A549 (cell line): Measurements from ENCODE around the gene ANXA6. TPM values are rescaled to one million over a fixed set of nuclear protein-coding genes. Genes with fewer than 3 reads are reported as not detected.

Experiments
- ATAC-seq, 2 experiments: fragments of 200-7000 bp in 1 of 2; fragments of >200 bp in 1 of 2; cut with Nextera tagmentation in 1 of 2; cut with Tn5 transposase in 1 of 2; 3 replicates each; pipeline versions ENCODE4 v1.8.0 to v1.9.1; 2018 to 2020; ENCODE audit warnings: mild to moderate bottlenecking in 1 of 2, moderate library complexity in 1 of 2
- CTCF ChIA-PET: fragments of 300-600 bp; sonication (Branson Sonifier 250); formaldehyde crosslinking; extraction: SDS; loops from one replicate; lab custom pipeline; 2021; ENCODE audit warnings: antibody characterized with exemption, inconsistent platforms; lab: Yijun Ruan, JAX
- POLR2A ChIA-PET: fragments of 350-600 bp; formaldehyde crosslinking; extraction: SDS; loops from one replicate; lab custom pipeline; 2021; ENCODE audit warnings: antibody characterized with exemption, inconsistent platforms; lab: Yijun Ruan, JAX
- DNase-seq, 2 experiments: peaks; one replicate each; pipeline versions ENCODE4 v3.0.0 to v3.0.0-alpha.2; 2011 to 2016; ENCODE audit warnings: low read depth in 1 of 2, low spot score in 1 of 2
- FAIRE-seq: peaks from 2 replicates; lab custom pipeline; 2011; peaks lifted over from hg19 to GRCh38; lab: Jason Lieb, UNC
- H3K27ac ChIP-seq, 2 experiments: fragments of >200 bp; sonication (Bioruptor Twin); formaldehyde crosslinking; 3 replicates each; pipeline ENCODE4 v1.5.1; 2016 to 2017
- H3K4me1 ChIP-seq: fragments of >200 bp; sonication (Bioruptor Twin); formaldehyde crosslinking; 3 replicates; pipeline ENCODE4 v1.6.1; 2016
- H3K4me2 ChIP-seq: fragments of >200 bp; sonication (Bioruptor Twin); formaldehyde crosslinking; 3 replicates; pipeline ENCODE4 v1.6.1; 2016
- H3K4me3 ChIP-seq: fragments of >200 bp; sonication (Bioruptor Twin); formaldehyde crosslinking; 3 replicates; pipeline ENCODE4 v1.5.1; 2016
- H3K9me3 ChIP-seq: fragments of >200 bp; sonication (Bioruptor Twin); formaldehyde crosslinking; 3 replicates; pipeline ENCODE4 v1.6.1; 2016
- BHLHE40 ChIP-seq: IDR thresholded peaks from 2 replicates; pipeline ENCODE4 v1.6.1; 2012; ENCODE audit warnings: low read depth, low read length, inconsistent platforms
- CBX2 ChIP-seq: fragments of 200-600 bp; sonication (generic); IDR thresholded peaks from 2 replicates; pipeline ENCODE4 v1.6.1; 2016; ENCODE audit warnings: low read depth, mild to moderate bottlenecking, borderline replicate concordance
- CBX8 ChIP-seq: fragments of 200-600 bp; sonication (generic); IDR thresholded peaks from 2 replicates; pipeline ENCODE4 v1.6.1; 2016
- CEBPB ChIP-seq, 2 experiments: fragments of >200 bp in 1 of 2; sonication (Bioruptor Twin) in 1 of 2; formaldehyde crosslinking in 1 of 2; IDR thresholded peaks; 2 replicates each; pipeline ENCODE4 v1.6.1; 2012 to 2016
- CTCF ChIP-seq: fragments of >200 bp; sonication (Bioruptor Twin); formaldehyde crosslinking; IDR thresholded peaks from 3 replicates; pipeline ENCODE4 v1.5.1; 2016
- EHMT2 ChIP-seq: fragments of 200-600 bp; sonication (generic); IDR thresholded peaks from 2 replicates; pipeline ENCODE4 v1.6.1; 2016; ENCODE audit warnings: antibody characterized with exemption, low read depth, mild to moderate bottlenecking, moderate library complexity
- EP300 ChIP-seq, 2 experiments: fragments of >200 bp; sonication (Bioruptor Twin); formaldehyde crosslinking; IDR thresholded peaks; 2 replicates in 1 of 2; 3 replicates in 1 of 2; pipeline ENCODE4 v1.6.1; 2016 to 2017
- ESRRA ChIP-seq: fragments of 150-350 bp; IDR thresholded peaks from 2 replicates; pipeline ENCODE4 v1.6.1; 2014; ENCODE audit warnings: mild to moderate bottlenecking, low read length, borderline replicate concordance
- FOSB ChIP-seq: fragments of 250-450 bp; sonication (Bioruptor Pico); IDR thresholded peaks from 2 replicates; pipeline ENCODE4 v1.5.0; 2020; ENCODE audit warnings: mild to moderate bottlenecking, moderate library complexity
- GATA3 ChIP-seq: IDR thresholded peaks from 2 replicates; pipeline ENCODE4 v1.6.1; 2012; ENCODE audit warnings: borderline replicate concordance
- HES2 ChIP-seq: fragments of >200 bp; sonication (Bioruptor Twin); formaldehyde crosslinking; IDR thresholded peaks from 2 replicates; pipeline ENCODE4 v1.6.1; 2016
- HEYL ChIP-seq: fragments of 250-450 bp; sonication (Bioruptor Pico); IDR thresholded peaks from 2 replicates; pipeline ENCODE4 v1.8.0; 2021; ENCODE audit warnings: mild to moderate bottlenecking, moderate library complexity
- HOXA7 ChIP-seq: fragments of 250-450 bp; sonication (Bioruptor Pico); IDR thresholded peaks from 2 replicates; pipeline ENCODE4 v1.5.0; 2020; ENCODE audit warnings: mild to moderate bottlenecking, moderate library complexity
- HOXB5 ChIP-seq: fragments of 250-450 bp; sonication (Bioruptor Pico); IDR thresholded peaks from 2 replicates; pipeline ENCODE4 v1.5.0; 2020; ENCODE audit warnings: mild to moderate bottlenecking, moderate library complexity
- MAX ChIP-seq: IDR thresholded peaks from 2 replicates; pipeline ENCODE4 v1.6.1; 2012
- MAZ ChIP-seq: fragments of 150-350 bp; IDR thresholded peaks from 2 replicates; pipeline ENCODE4 v1.6.1; 2014; ENCODE audit warnings: antibody characterized with exemption, low read depth, low read length, borderline replicate concordance
- MYC ChIP-seq: IDR thresholded peaks from 2 replicates; pipeline ENCODE4 v1.6.1; 2012; ENCODE audit warnings: mild to moderate bottlenecking, inconsistent platforms, low read length, improper control_type of control experiment, borderline replicate concordance
- NFE2L2 ChIP-seq: fragments of 150-350 bp; conservative IDR thresholded peaks from 2 replicates; pipeline ENCODE4 v1.6.1; 2014; ENCODE audit warnings: low read length
- NR3C1 ChIP-seq: fragments of >200 bp; sonication (Bioruptor Twin); formaldehyde crosslinking; IDR thresholded peaks from 3 replicates; pipeline ENCODE4 v1.6.1; 2017
- PBX3 ChIP-seq: IDR thresholded peaks from 2 replicates; pipeline ENCODE4 v1.6.1; 2012
- POLR2A ChIP-seq: IDR thresholded peaks from 2 replicates; pipeline ENCODE4 v1.6.1; 2012; ENCODE audit warnings: mild to moderate bottlenecking, low read length
- POLR2AphosphoS2 ChIP-seq: conservative IDR thresholded peaks from 2 replicates; pipeline ENCODE4 v1.6.1; 2012; ENCODE audit warnings: low read length, improper control_type of control experiment, inconsistent platforms
- RAD21 ChIP-seq, 2 experiments: fragments of >200 bp in 1 of 2; sonication (Bioruptor Twin) in 1 of 2; formaldehyde crosslinking in 1 of 2; IDR thresholded peaks in 1 of 2; conservative IDR thresholded peaks in 1 of 2; 2 replicates in 1 of 2; 3 replicates in 1 of 2; pipeline ENCODE4 v1.6.1; 2012 to 2018; ENCODE audit warnings: inconsistent platforms in 1 of 2
- RARB ChIP-seq: fragments of 250-450 bp; sonication (Bioruptor Pico); IDR thresholded peaks from 2 replicates; pipeline ENCODE4 v1.8.0; 2021; ENCODE audit warnings: mild to moderate bottlenecking, moderate library complexity
- RCOR1 ChIP-seq: fragments of 150-350 bp; IDR thresholded peaks from 2 replicates; pipeline ENCODE4 v1.6.1; 2014; ENCODE audit warnings: antibody characterized with exemption, low read length, low read depth
- REST ChIP-seq: fragments of 200-600 bp; sonication (generic); IDR thresholded peaks from 2 replicates; pipeline ENCODE4 v1.6.1; 2016; ENCODE audit warnings: antibody characterized with exemption, mild to moderate bottlenecking, moderate library complexity
- RFX5 ChIP-seq: fragments of 450-650 bp; IDR thresholded peaks from 2 replicates; pipeline ENCODE4 v1.7.1; 2014; ENCODE audit warnings: antibody characterized with exemption, mild to moderate bottlenecking, moderate library complexity
- RNF2 ChIP-seq: fragments of 200-600 bp; sonication (generic); IDR thresholded peaks from 2 replicates; pipeline ENCODE4 v1.6.1; 2016; ENCODE audit warnings: low read depth, mild to moderate bottlenecking, antibody characterized with exemption, moderate library complexity, borderline replicate concordance
- SMC3 ChIP-seq: fragments of >200 bp; sonication (Bioruptor Twin); formaldehyde crosslinking; IDR thresholded peaks from 3 replicates; pipeline ENCODE4 v1.6.1; 2018; ENCODE audit warnings: inconsistent platforms
- TFCP2L1 ChIP-seq: fragments of 250-450 bp; sonication (Bioruptor Pico); IDR thresholded peaks from 2 replicates; pipeline ENCODE4 v1.5.0; 2021; ENCODE audit warnings: mild to moderate bottlenecking
- TP53 ChIP-seq: fragments of 250-450 bp; sonication (Bioruptor Pico); IDR thresholded peaks from 2 replicates; pipeline ENCODE4 v1.5.0; 2021; ENCODE audit warnings: mild to moderate bottlenecking, moderate library complexity
- USF2 ChIP-seq: fragments of 450-650 bp; IDR thresholded peaks from 2 replicates; pipeline ENCODE4 v1.6.1; 2014; ENCODE audit warnings: antibody characterized with exemption
- ZNF302 ChIP-seq: fragments of 250-450 bp; sonication (Bioruptor Pico); IDR thresholded peaks from 2 replicates; pipeline ENCODE4 v1.9.0; 2021; ENCODE audit warnings: inconsistent platforms, mild to moderate bottlenecking, moderate library complexity
- ZSCAN20 ChIP-seq: fragments of 250-450 bp; sonication (Bioruptor Pico); IDR thresholded peaks from 2 replicates; pipeline ENCODE4 v1.8.0; 2022; ENCODE audit warnings: mild to moderate bottlenecking, moderate library complexity
- WGBS: methylation state at CpG from one replicate; pipeline ENCODE4 v1.1.6; 2017; ENCODE audit errors: missing lambda C conversion rate; 5-methylcytosine and 5-hydroxymethylcytosine counted together
- polyA plus RNA-seq, 4 experiments: library from polyadenylated mRNA; depleted of rRNA in 3 of 4; stranded (reverse); fragments of >200 nt; fragmentation: RNase III in 1 of 4; extraction: RNeasy Plus Mini Kit Qiagen cat#74134 plus additional on column Dnase treatment in 1 of 4; gene quantifications; 2 replicates in 3 of 4; 3 replicates in 1 of 4; pipeline ENCODE4 v1.2.3, GENCODE V29; 2011 to 2017

ANXA6 gene
- polyA plus RNA-seq, 2 of the 4 experiments (the other 2 are of a cell fraction): 32.4 to 53.0 TPM

GRCh38 chr5:151072630-151073025 lies 85.0 kb downstream of the ANXA6 start:
- no peak overlapping the region for H3K4me3 ChIP-seq
- peak overlapping the region; percentile 48 for H3K4me2 ChIP-seq
- ATAC-seq (peak; percentile 70 to 73), FAIRE-seq (no peak), DNase-seq (peak; percentile 75 to 79)
- H3K9me3 ChIP-seq: no peaks in the 10 kb centered on the region
- ChIA-PET POLR2A (interaction anchor here (0.8 kb wide), 1 partner anchor 8 kb away, joined by 3 read pairs; the partner anchor contains the start of gene TNIP1), CTCF (interaction anchor here (0.9 to 13.2 kb wide), 8 partner anchors 12 to 528 kb away, joined by 3 to 153 read pairs (median 4); no protein-coding TSS in a partner anchor)
- peak overlapping the region; percentile 71 to 83 for H3K27ac ChIP-seq
- 23% methylated on average over 5 of the region's 5 CpGs for WGBS
- peaks cover 58% of the 10 kb centered on the region for H3K4me1 ChIP-seq
- peak; percentile 44; the same call in 1 of the 2 replicates for TF ChIP-seq MAX
- TF ChIP-seq ESRRA: no peak
- TF ChIP-seq TFCP2L1: no peak
- no peak for TF ChIP-seq RFX5
- TF ChIP-seq BHLHE40: 0 out of 2 replicates have a peak, but pooled peaks have one; percentile 13
- TF ChIP-seq RARB (CRISPR knock-in tag): no peak
- TF ChIP-seq MYC: no peak
- TF ChIP-seq USF2: no peak
- TF ChIP-seq RCOR1: no peak
- TF ChIP-seq TP53 (CRISPR knock-in tag): no peak
- TF ChIP-seq HES2: no peak
- TF ChIP-seq ZNF302 (CRISPR knock-in tag): no peak
- no peak for TF ChIP-seq NR3C1
- no peak for TF ChIP-seq HOXA7
- TF ChIP-seq CBX2: no peak
- no peak for TF ChIP-seq HEYL (CRISPR knock-in tag)
- no peak for TF ChIP-seq NFE2L2
- TF ChIP-seq MAZ: no peak
- TF ChIP-seq CBX8: no peak
- TF ChIP-seq POLR2AphosphoS2: no peak
- TF ChIP-seq REST: no peak
- no peak for TF ChIP-seq SMC3
- TF ChIP-seq EHMT2: no peak
- no peak for TF ChIP-seq POLR2A
- no peak for TF ChIP-seq EP300 (IDR thresholded peaks at IDR 0.05)
- TF ChIP-seq CEBPB (IDR thresholded peaks at IDR 0.05): 0 out of 4 replicates have a peak, but pooled peaks of 1 of the 2 experiments have one; percentile 4
- no peak for TF ChIP-seq RNF2
- TF ChIP-seq FOSB (CRISPR knock-in tag): no peak
- peak; percentile 45; the same call in 1 of the 2 replicates for TF ChIP-seq GATA3
- TF ChIP-seq ZSCAN20: no peak
- TF ChIP-seq HOXB5: no peak
- no peak for TF ChIP-seq CTCF
- TF ChIP-seq RAD21 (conservative IDR thresholded peaks at IDR 0.05 in 1 of 2, IDR thresholded peaks at IDR 0.05 in 1 of 2): no peak
- no peak for TF ChIP-seq PBX3
